ENCODE data around the gene TYW5. TPM values are rescaled to one million over a fixed set of nuclear protein-coding genes. Genes with fewer than 3 reads are reported as not detected.

TYW5 gene
- total and polyA plus RNA-seq, 4 donors = 3.3 to 18.8 (median 4.9) TPM

- H3K27me3 ChIP-seq (ENCODE audit: control insufficient read depth in 3 of 3, insufficient read depth in 3 of 3, low read length in 2 of 3) = no peaks in the 10 kb centered on the region
- H3K27ac ChIP-seq (ENCODE audit: low read depth in 1 of 2, low read length in 1 of 2) = no peak overlapping the region
- no peak for ATAC-seq (ENCODE audit: insufficient read depth, low FRiP score)
- no peak overlapping the region for H3K4me3 ChIP-seq
- no peak for TF ChIP-seq CTCF (IDR thresholded peaks at IDR 0.05; ENCODE audit: control extremely low read depth, extremely low read depth)
- peaks cover 0 to 22% (median 0%) of the 10 kb centered on the region in 5 donors for H3K4me1 ChIP-seq (ENCODE audit: control insufficient read depth in 5 of 5, insufficient read depth in 5 of 5, low read length in 5 of 5)
- peaks cover 0 to 3% (median 0%) of the 10 kb centered on the region in 4 donors for H3K36me3 ChIP-seq (ENCODE audit: control insufficient read depth in 4 of 4, insufficient read depth in 4 of 4, low read length in 4 of 4)
- H3K9me3 ChIP-seq (ENCODE audit: control insufficient read depth in 4 of 4, insufficient read depth in 3 of 4, low read length in 3 of 4) = no peaks in the 10 kb centered on the region
- H3K9ac ChIP-seq (ENCODE audit: insufficient read depth in 1 of 2, low read length in 2 of 2) = no peak overlapping the region
- no peak for DNase-seq
- WGBS, 2 donors = 97 to 98% methylated on average over 3 of the region's 3 CpGs
These were observed 37.0 kb upstream of the TYW5 start for GRCh38 chr2:199992296-199992695.

DNA sequence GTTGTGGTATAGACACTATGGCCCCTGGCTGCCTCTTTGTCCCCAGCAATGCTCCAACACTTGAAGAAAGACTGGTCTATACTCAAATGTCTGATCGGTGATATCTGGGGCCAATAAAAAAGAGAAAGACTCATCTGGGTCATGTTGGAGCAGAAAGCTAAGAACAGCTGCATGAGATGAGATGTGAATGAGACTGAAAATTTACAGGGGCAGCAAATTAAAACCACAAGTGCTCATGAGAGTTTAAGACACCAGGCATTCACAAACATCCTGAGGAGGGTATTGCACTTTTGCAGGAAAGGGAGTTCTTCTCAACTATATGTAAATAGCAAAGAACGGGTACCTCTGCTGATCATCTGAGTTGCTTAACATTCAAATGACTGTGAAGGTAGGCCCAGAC, 36.4 kb upstream of the TYW5 start:
- Histone ChIP-seq H3K4me3 (no peak overlapping the region), H3K36me3 (ENCODE audit: control insufficient read depth in 4 of 4, insufficient read depth in 4 of 4, low read length in 4 of 4) (peaks cover 0 to 3% (median 0%) of the 10 kb centered on the region in 4 donors), H3K27me3 (ENCODE audit: control insufficient read depth in 3 of 3, insufficient read depth in 3 of 3, low read length in 2 of 3) (no peaks in the 10 kb centered on the region), H3K9me3 (ENCODE audit: control insufficient read depth in 4 of 4, insufficient read depth in 3 of 4, low read length in 3 of 4) (no peaks in the 10 kb centered on the region), H3K27ac (ENCODE audit: low read depth in 1 of 2, low read length in 1 of 2) (no peak overlapping the region), H3K4me1 (ENCODE audit: control insufficient read depth in 5 of 5, insufficient read depth in 5 of 5, low read length in 5 of 5) (peaks cover 0 to 22% (median 0%) of the 10 kb centered on the region in 5 donors), H3K9ac (ENCODE audit: insufficient read depth in 1 of 2, low read length in 2 of 2) (no peak overlapping the region)
- TF ChIP-seq CTCF (IDR thresholded peaks at IDR 0.05; ENCODE audit: control extremely low read depth, extremely low read depth) = no peak
- WGBS, 2 donors = 88 to 94% methylated on average over 2 of the region's 2 CpGs
- ATAC-seq (ENCODE audit: insufficient read depth, low FRiP score) (no peak), DNase-seq (no peak)

DNA sequence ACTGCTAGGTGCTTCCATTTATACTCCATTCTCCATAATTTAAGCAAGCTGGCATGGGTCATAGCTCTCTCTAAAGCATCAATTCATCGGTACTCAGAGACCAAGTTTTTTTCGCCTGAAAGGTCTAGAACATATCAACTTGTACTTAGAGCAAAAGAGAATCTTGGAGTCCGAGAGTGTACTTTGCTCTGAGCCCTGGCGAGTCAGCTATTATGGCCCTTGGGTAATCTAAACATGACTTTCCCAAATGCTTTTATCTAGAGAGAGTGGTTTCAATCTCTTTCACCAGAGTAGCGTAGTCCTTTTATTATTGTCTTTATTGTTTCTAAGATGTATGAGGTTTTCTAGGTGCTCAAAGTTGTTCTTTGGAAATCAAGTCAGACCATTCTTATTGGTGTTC, 34.5 kb upstream of the TYW5 start:
- Histone ChIP-seq H3K9ac (ENCODE audit: insufficient read depth in 1 of 2, low read length in 2 of 2) (no peak overlapping the region), H3K36me3 (ENCODE audit: control insufficient read depth in 4 of 4, insufficient read depth in 4 of 4, low read length in 4 of 4) (peaks cover 0 to 3% (median 0%) of the 10 kb centered on the region in 4 donors), H3K4me3 (no peak overlapping the region), H3K27me3 (ENCODE audit: control insufficient read depth in 3 of 3, insufficient read depth in 3 of 3, low read length in 2 of 3) (no peaks in the 10 kb centered on the region), H3K9me3 (ENCODE audit: control insufficient read depth in 4 of 4, insufficient read depth in 3 of 4, low read length in 3 of 4) (no peaks in the 10 kb centered on the region), H3K27ac (ENCODE audit: low read depth in 1 of 2, low read length in 1 of 2) (no peak overlapping the region), H3K4me1 (ENCODE audit: control insufficient read depth in 5 of 5, insufficient read depth in 5 of 5, low read length in 5 of 5) (peaks cover 0 to 22% (median 0%) of the 10 kb centered on the region in 5 donors)
- ATAC-seq (ENCODE audit: insufficient read depth, low FRiP score) = no peak
- no peak for TF ChIP-seq CTCF (IDR thresholded peaks at IDR 0.05; ENCODE audit: control extremely low read depth, extremely low read depth)
- no peak for DNase-seq
- 94 to 95% methylated on average over 5 of the region's 5 CpGs for WGBS, 2 donors

GRCh38 chr2:199988151-199988550, 32.9 kb upstream of the TYW5 start:
- Histone ChIP-seq H3K36me3 (ENCODE audit: control insufficient read depth in 4 of 4, insufficient read depth in 4 of 4, low read length in 4 of 4) (peaks cover 0 to 3% (median 0%) of the 10 kb centered on the region in 4 donors), H3K9ac (ENCODE audit: insufficient read depth in 1 of 2, low read length in 2 of 2) (no peak overlapping the region), H3K27ac (ENCODE audit: low read depth in 1 of 2, low read length in 1 of 2) (peak overlapping the region in 1 of 2 donors; percentile 33), H3K4me3 (no peak overlapping the region), H3K4me1 (ENCODE audit: control insufficient read depth in 5 of 5, insufficient read depth in 5 of 5, low read length in 5 of 5) (peaks cover 0 to 17% (median 0%) of the 10 kb centered on the region in 5 donors), H3K9me3 (ENCODE audit: control insufficient read depth in 4 of 4, insufficient read depth in 3 of 4, low read length in 3 of 4) (no peaks in the 10 kb centered on the region), H3K27me3 (ENCODE audit: control insufficient read depth in 3 of 3, insufficient read depth in 3 of 3, low read length in 2 of 3) (no peaks in the 10 kb centered on the region)
- no peak for ATAC-seq (ENCODE audit: insufficient read depth, low FRiP score)
- no peak for TF ChIP-seq CTCF (IDR thresholded peaks at IDR 0.05; ENCODE audit: control extremely low read depth, extremely low read depth)
- 32 to 33% methylated on average over 7 of the region's 7 CpGs for WGBS, 2 donors
- DNase-seq = peak in 2 of 3 donors; percentile 47 to 49

Measured in lung (tissue), 12 donors.